B cell (primary cell): ENCODE results near the gene RTP1. TPM values are rescaled to one million over a fixed set of nuclear protein-coding genes. Genes with fewer than 3 reads are reported as not detected.

ENCODE experiments used
- ATAC-seq: fragments of 200-7000 bp; cut with Tn5 transposase; one replicate; pipeline ENCODE4 v1.10.0; 2021; ENCODE audit warnings: low read depth, mild to moderate bottlenecking, moderate number of reproducible peaks, moderate library complexity
- CTCF ChIA-PET: fragments of 350-600 bp; sonication (Branson Sonifier 250); formaldehyde crosslinking; loops from one replicate; lab custom pipeline; 2021; ENCODE audit warnings: antibody characterized with exemption, inconsistent platforms; lab: Charles Lee
- POLR2A ChIA-PET: fragments of 350-600 bp; sonication (Branson Sonifier 250); formaldehyde crosslinking; loops from one replicate; lab custom pipeline; 2021; ENCODE audit warnings: antibody characterized with exemption; lab: Charles Lee
- DNase-seq: peaks from one replicate; pipeline ENCODE4 v3.0.0; 2013
- H2AFZ ChIP-seq: 2 replicates; pipeline ENCODE4 v1.6.1; 2012; ENCODE audit warnings: mild to moderate bottlenecking, low read depth, low read length; ENCODE audit not compliant: insufficient read depth, poor library complexity, severe bottlenecking
- H3K27ac ChIP-seq, 2 donors: 1 replicate in 1 of 2; 2 replicates in 1 of 2; pipeline ENCODE4 v1.5.1; 2012 to 2013; ENCODE audit warnings: low read length in 2 of 2, mild to moderate bottlenecking in 2 of 2, moderate library complexity in 1 of 2
- H3K27me3 ChIP-seq, 4 experiments: fragments of 200-600 bp in 1 of 4; sonication (generic) in 1 of 4; replicated peaks in 1 of 4; 1 replicate in 2 of 4; 2 replicates in 2 of 4; pipeline versions ENCODE4 v1.6.1 to v1.7.0; 2013 to 2016; ENCODE audit warnings: low read length in 3 of 4, mild to moderate bottlenecking in 2 of 4, mixed read lengths in 1 of 4, moderate library complexity in 1 of 4; ENCODE audit not compliant: insufficient read depth in 4 of 4, control insufficient read depth in 3 of 4; ENCODE audit errors: control extremely low read depth in 1 of 4
- H3K36me3 ChIP-seq, 2 experiments: replicated peaks in 1 of 2; 1 replicate in 1 of 2; 2 replicates in 1 of 2; pipeline versions ENCODE4 v1.6.1 to v1.7.1; 2013; ENCODE audit warnings: low read length in 1 of 2; ENCODE audit not compliant: insufficient read depth in 2 of 2, control insufficient read depth in 1 of 2; ENCODE audit errors: control extremely low read depth in 1 of 2, extremely low read depth in 1 of 2
- H3K4me1 ChIP-seq, 2 donors: fragments of 200-600 bp in 1 of 2; sonication (generic) in 1 of 2; 1 replicate in 1 of 2; 2 replicates in 1 of 2; pipeline versions ENCODE4 v1.5.1 to v1.6.1; 2013 to 2017; ENCODE audit warnings: low read length in 2 of 2; ENCODE audit not compliant: control insufficient read depth in 2 of 2, insufficient read depth in 2 of 2
- H3K4me2 ChIP-seq: replicated peaks from 2 replicates; pipeline ENCODE3; 2012; ENCODE audit warnings: mild to moderate bottlenecking, low read depth, low read length; ENCODE audit not compliant: poor library complexity, severe bottlenecking
- H3K4me3 ChIP-seq, 5 experiments: fragments of 200-600 bp in 1 of 5; sonication (generic) in 1 of 5; 1 replicate in 3 of 5; 2 replicates in 2 of 5; pipeline versions ENCODE4 v1.5.1 to v1.7.0; 2011 to 2016; ENCODE audit warnings: low read length in 4 of 5, mild to moderate bottlenecking in 4 of 5, low read depth in 2 of 5, control low read depth in 1 of 5, moderate library complexity in 1 of 5; ENCODE audit not compliant: insufficient read depth in 1 of 5; ENCODE audit errors: control extremely low read depth in 1 of 5, extremely low read depth in 1 of 5
- H3K79me2 ChIP-seq: fragments of 200-600 bp; sonication (generic); one replicate; pipeline ENCODE4 v1.6.0; 2016; ENCODE audit warnings: low read length; ENCODE audit not compliant: control insufficient read depth, insufficient read depth
- H3K9ac ChIP-seq: fragments of 200-600 bp; sonication (generic); 2 replicates; pipeline ENCODE4 v1.6.1; 2017; ENCODE audit warnings: mild to moderate bottlenecking, low read length, moderate library complexity
- H3K9me3 ChIP-seq, 3 donors: one replicate each; pipeline versions ENCODE4 v1.6.1 to v1.7.1; 2013; ENCODE audit warnings: low read length in 2 of 3; ENCODE audit not compliant: control insufficient read depth in 2 of 3, insufficient read depth in 1 of 3; ENCODE audit errors: control extremely low read depth in 1 of 3
- H4K20me1 ChIP-seq: 2 replicates; pipeline ENCODE4 v1.6.0; 2012; ENCODE audit warnings: mild to moderate bottlenecking, low read length; ENCODE audit not compliant: insufficient read depth, control insufficient read depth, poor library complexity, severe bottlenecking
- H3K27ac Mint-ChIP-seq: one replicate; pipeline ENCODE4 v1.8.0; 2021; ENCODE audit warnings: mixed read lengths
- H3K27me3 Mint-ChIP-seq: one replicate; pipeline ENCODE4 v1.8.0; 2021; ENCODE audit warnings: mixed read lengths
- H3K4me1 Mint-ChIP-seq: one replicate; pipeline ENCODE4 v1.8.0; 2021; ENCODE audit warnings: mixed read lengths
- H3K4me3 Mint-ChIP-seq: one replicate; pipeline ENCODE4 v1.8.0; 2021; ENCODE audit warnings: mixed read lengths
- H3K9me3 Mint-ChIP-seq: one replicate; pipeline ENCODE4 v1.8.0; 2022; ENCODE audit warnings: mixed read lengths; ENCODE audit not compliant: insufficient read depth
- CTCF ChIP-seq: fragments of 200-600 bp; IDR thresholded peaks from one replicate; pipeline ENCODE4 v1.8.0; 2022; ENCODE audit warnings: antibody characterized with exemption, mild to moderate bottlenecking
- EZH2 ChIP-seq: IDR thresholded peaks from 2 replicates; pipeline ENCODE4 v1.6.1; 2012; ENCODE audit warnings: borderline replicate concordance, low read depth, mild to moderate bottlenecking, moderate library complexity, low read length; ENCODE audit not compliant: insufficient read depth, poor library complexity, severe bottlenecking
- WGBS: methylation state at CpG from one replicate; pipeline ENCODE4 v1.1.5; 2013; ENCODE audit warnings: missing lambda C conversion rate; ENCODE audit not compliant: insufficient coverage; 5-methylcytosine and 5-hydroxymethylcytosine counted together
- intact Hi-C: fragments of 100-400 bp; cut with micrococcal nuclease; formaldehyde crosslinking; loops from one replicate; pipeline ENCODE4 v1.10.0; 2022
- polyA plus RNA-seq: library from polyadenylated mRNA; depleted of rRNA; stranded (reverse); fragments of >200 nt; gene quantifications from 2 replicates; pipeline ENCODE4 v1.2.3, GENCODE V29; 2012
- total RNA-seq, 2 donors: library from RNA; stranded (reverse); fragments of 120-200 nt in 1 of 2; gene quantifications; 1 replicate in 1 of 2; 2 replicates in 1 of 2; pipeline versions ENCODE4 v1.2.3 to v1.2.4, GENCODE V29; 2013 to 2022

RTP1 gene
- total and polyA plus RNA-seq, 2 donors (not counting 1 experiment from before 2014, with no cell fraction given), result not detected

GRCh38 chr3:187205683-187206082, 8.4 kb downstream of the RTP1 start:
- no peak overlapping the region for H3K4me2 ChIP-seq
- no peak overlapping the region for H3K4me3 Mint-ChIP-seq
- H3K79me2 ChIP-seq, result no peaks in the 10 kb centered on the region
- H3K4me1 ChIP-seq, result no peaks in the 10 kb centered on the region
- H2AFZ ChIP-seq, result no peak overlapping the region
- intact Hi-C loops, result no loop called here
- peaks cover 0 to 8% (median 3%) of the 10 kb centered on the region in 3 donors for H3K9me3 ChIP-seq
- no peaks in the 10 kb centered on the region for H3K36me3 ChIP-seq
- no peak overlapping the region for H3K9ac ChIP-seq
- H3K4me3 ChIP-seq, result no peak overlapping the region
- DNase-seq, result no peak
- no peak overlapping the region for H3K27ac ChIP-seq
- POLR2A ChIA-PET, result no interaction called here
- ATAC-seq, result no peak
- H3K4me1 Mint-ChIP-seq, result no peaks in the 10 kb centered on the region
- TF ChIP-seq EZH2 (no peak), CTCF (no peak)
- H3K27ac Mint-ChIP-seq, result no peak overlapping the region
- no peaks in the 10 kb centered on the region for H4K20me1 ChIP-seq
- no CpG with 5 or more reads among the region's 2 CpGs for WGBS
- CTCF ChIA-PET, result no interaction called here
- peaks cover 63% of the 10 kb centered on the region for H3K27me3 Mint-ChIP-seq
- H3K9me3 Mint-ChIP-seq, result no peaks in the 10 kb centered on the region
- peaks cover 0 to 17% (median 8%) of the 10 kb centered on the region in 4 experiments for H3K27me3 ChIP-seq

- peaks cover 0 to 14% (median 6%) of the 10 kb centered on the region in 4 experiments for H3K27me3 ChIP-seq
- ATAC-seq (no peak), DNase-seq (no peak)
- H3K27ac ChIP-seq, result no peak overlapping the region
- no peak overlapping the region for H3K9ac ChIP-seq
- no peaks in the 10 kb centered on the region for H3K36me3 ChIP-seq
- ChIA-PET POLR2A (no interaction called here), CTCF (no interaction called here)
- no peaks in the 10 kb centered on the region for H3K4me1 Mint-ChIP-seq
- no peaks in the 10 kb centered on the region for H3K9me3 Mint-ChIP-seq
- no peak overlapping the region for H3K4me2 ChIP-seq
- H3K9me3 ChIP-seq, result peaks cover 0 to 8% (median 3%) of the 10 kb centered on the region in 3 donors
- WGBS, result 95% methylated on average over 2 of the region's 2 CpGs
- H2AFZ ChIP-seq, result no peak overlapping the region
- no peak for TF ChIP-seq EZH2
- no peak for TF ChIP-seq CTCF
- peaks cover 61% of the 10 kb centered on the region for H3K27me3 Mint-ChIP-seq
- H3K4me1 ChIP-seq, result no peaks in the 10 kb centered on the region
- intact Hi-C loops, result no loop called here
- no peaks in the 10 kb centered on the region for H3K79me2 ChIP-seq
- H3K4me3 Mint-ChIP-seq, result no peak overlapping the region
- H4K20me1 ChIP-seq, result no peaks in the 10 kb centered on the region
- no peak overlapping the region for H3K4me3 ChIP-seq
- H3K27ac Mint-ChIP-seq, result no peak overlapping the region
Observed at GRCh38 chr3:187207062-187207461, 9.8 kb downstream of the RTP1 start.
